Measurements from ENCODE around the gene TAF1L.
A peak's percentile ranks its signal among the peaks of the same experiment; 100 is the strongest.
"Not testable (repeated sequence)": the region's sequence is repeated elsewhere in the genome, so short reads cannot be mapped to it uniquely, and the experiment has no call there.

TAF1L gene

GRCh38 chr9:32606811-32607210 is 28.7 kb downstream of the TAF1L start:
- Mint-ChIP-seq H3K36me3 (peaks cover 2% of the 10 kb centered on the region), H3K9me3 (peaks cover 2% of the 10 kb centered on the region), H3K4me1 (peaks cover 8% of the 10 kb centered on the region), H3K4me3 (no peak overlapping the region), H3K27me3 (peaks cover 3% of the 10 kb centered on the region), H3K27ac (no peak overlapping the region)
- ATAC-seq (ENCODE audit: low read depth) (no peak), DNase-seq (ENCODE audit: low spot score in 2 of 2) (no peak)

DNA sequence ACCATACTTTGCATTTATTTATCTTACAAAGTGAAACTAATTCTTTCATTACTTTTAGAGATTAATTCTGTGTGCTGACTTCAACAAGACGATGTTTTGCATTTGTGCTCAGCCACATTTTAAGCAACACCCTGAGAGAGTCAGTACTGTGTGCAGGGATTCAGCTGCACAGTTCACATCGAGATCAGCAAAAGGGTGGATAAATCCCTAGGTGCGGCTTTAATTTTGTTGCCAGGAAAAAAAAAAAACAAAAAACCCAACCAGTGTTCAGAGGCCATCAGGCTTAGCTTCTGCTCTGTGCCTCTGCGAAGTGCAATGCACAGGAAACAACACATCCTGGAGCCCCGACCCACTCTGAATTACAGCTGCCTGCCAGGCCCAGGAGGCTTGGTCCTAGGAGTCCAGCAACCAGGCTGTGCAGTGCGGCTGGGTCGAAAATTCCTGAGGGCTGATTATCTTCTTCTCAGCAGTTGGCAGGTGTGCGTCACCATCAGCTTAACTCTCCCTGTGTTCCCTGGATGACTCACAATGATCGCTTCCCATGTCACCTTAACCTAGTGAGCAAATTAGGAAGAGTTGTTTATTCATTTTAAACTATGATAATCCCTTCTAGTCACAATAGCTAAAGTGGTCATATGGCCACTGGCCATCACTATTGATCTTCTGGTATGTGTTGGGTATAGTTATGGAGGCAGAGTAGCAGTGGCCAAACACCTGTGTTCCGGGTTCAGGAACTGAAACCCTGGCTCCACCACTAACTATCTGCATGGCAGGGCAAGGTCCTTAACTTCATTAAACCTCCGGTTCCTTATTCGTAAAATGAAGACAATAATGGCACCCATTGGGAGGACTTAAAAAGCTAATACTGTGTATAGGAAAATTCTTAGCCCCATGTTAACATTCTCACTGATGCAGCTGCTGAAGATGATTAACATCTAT is 31.3 kb downstream of the TAF1L start:
- Mint-ChIP-seq H3K4me3 (peak overlapping the region; percentile 74), H3K27ac (peak overlapping the region; percentile 64), H3K27me3 (no peaks in the 10 kb centered on the region), H3K4me1 (peaks cover 14% of the 10 kb centered on the region), H3K36me3 (peaks cover 2% of the 10 kb centered on the region), H3K9me3 (peaks cover 2% of the 10 kb centered on the region)
- DNase-seq (ENCODE audit: low spot score in 2 of 2) (peak in 1 of 2 donors; percentile 17), ATAC-seq (ENCODE audit: low read depth) (peak; percentile 95)

DNA sequence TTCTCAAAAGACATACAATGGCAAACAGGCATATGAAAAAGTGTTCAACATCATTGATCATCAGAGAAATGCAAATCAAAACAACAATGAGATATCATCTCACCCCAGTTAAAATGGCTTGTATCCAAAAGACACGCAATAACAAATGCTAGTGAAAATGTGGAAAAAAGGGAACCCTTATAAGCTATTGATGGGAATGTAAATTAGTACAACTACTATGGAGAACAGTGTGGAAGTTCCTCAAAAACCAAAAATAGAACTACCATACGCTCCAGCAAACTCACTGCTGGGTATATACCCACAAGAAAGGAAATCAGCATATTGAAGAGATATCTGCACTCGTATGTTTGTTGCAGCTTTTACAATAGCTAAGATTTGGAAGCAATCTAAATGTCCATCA is 36.4 kb downstream of the TAF1L start:
- H3K4me1 Mint-ChIP-seq = peaks cover 10% of the 10 kb centered on the region
- ATAC-seq (ENCODE audit: low read depth); DNase-seq (ENCODE audit: low spot score in 2 of 2); H3K27ac Mint-ChIP-seq; H3K36me3 Mint-ChIP-seq; H3K4me3 Mint-ChIP-seq; H3K27me3 Mint-ChIP-seq; H3K9me3 Mint-ChIP-seq: not testable (repeated sequence)

DNA sequence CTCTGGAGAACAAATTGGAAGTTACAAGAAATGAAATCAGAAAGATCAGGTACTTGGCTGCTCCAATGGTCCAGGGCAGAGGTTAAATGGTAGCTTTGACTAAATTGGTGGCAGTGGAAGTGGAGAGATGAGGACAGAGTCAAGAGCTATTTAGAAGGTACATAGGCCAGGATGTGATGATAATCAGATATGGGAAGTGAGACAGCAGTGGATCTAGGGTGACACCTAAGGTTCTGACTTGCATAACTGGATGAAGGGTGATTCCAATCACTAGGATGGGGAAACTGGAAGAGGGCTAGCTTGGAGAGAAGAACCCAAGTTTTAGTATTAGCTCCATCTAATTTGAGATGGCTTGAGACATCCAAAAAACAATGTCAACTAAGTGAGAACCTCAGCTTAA is 38.5 kb downstream of the TAF1L start:
- Mint-ChIP-seq H3K4me3 (no peak overlapping the region), H3K9me3 (no peaks in the 10 kb centered on the region), H3K27me3 (peaks cover 2% of the 10 kb centered on the region), H3K36me3 (no peaks in the 10 kb centered on the region), H3K27ac (no peak overlapping the region), H3K4me1 (peaks cover 10% of the 10 kb centered on the region)
- ATAC-seq (ENCODE audit: low read depth) (no peak), DNase-seq (ENCODE audit: low spot score in 2 of 2) (no peak)

GRCh38 chr9:32596096-32596865 is 39.2 kb downstream of the TAF1L start:
- Mint-ChIP-seq H3K9me3 (no peaks in the 10 kb centered on the region), H3K4me3 (no peak overlapping the region), H3K27me3 (peaks cover 2% of the 10 kb centered on the region), H3K4me1 (peaks cover 10% of the 10 kb centered on the region), H3K27ac (no peak overlapping the region), H3K36me3 (no peaks in the 10 kb centered on the region)
- DNase-seq (ENCODE audit: low spot score in 2 of 2) (no peak), ATAC-seq (ENCODE audit: low read depth) (no peak)

DNA sequence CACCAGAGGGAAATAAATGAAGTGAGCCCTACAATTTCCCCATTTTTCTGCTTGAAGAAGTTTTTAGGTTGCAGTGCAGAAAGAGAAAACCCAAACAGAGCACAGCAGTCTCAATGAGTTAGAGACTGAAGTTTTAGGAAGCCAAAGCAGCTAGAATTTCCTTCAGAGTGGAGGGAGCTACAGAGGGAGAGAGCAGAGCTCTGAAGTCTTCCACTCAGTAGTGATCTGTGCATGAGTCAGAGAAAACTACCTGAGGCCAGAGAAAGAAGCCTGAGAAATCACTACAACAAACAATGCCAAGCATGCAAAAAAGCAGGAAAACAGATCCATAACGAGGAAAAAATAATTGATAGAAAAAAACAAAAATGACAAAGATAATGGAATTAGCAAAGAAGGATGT is 44.6 kb downstream of the TAF1L start:
- Mint-ChIP-seq H3K4me3 (no peak overlapping the region), H3K27ac (no peak overlapping the region), H3K4me1 (no peaks in the 10 kb centered on the region), H3K9me3 (no peaks in the 10 kb centered on the region), H3K27me3 (peaks cover 6% of the 10 kb centered on the region), H3K36me3 (no peaks in the 10 kb centered on the region)
- ATAC-seq (ENCODE audit: low read depth) (no peak), DNase-seq (ENCODE audit: low spot score in 2 of 2) (no peak)

DNA sequence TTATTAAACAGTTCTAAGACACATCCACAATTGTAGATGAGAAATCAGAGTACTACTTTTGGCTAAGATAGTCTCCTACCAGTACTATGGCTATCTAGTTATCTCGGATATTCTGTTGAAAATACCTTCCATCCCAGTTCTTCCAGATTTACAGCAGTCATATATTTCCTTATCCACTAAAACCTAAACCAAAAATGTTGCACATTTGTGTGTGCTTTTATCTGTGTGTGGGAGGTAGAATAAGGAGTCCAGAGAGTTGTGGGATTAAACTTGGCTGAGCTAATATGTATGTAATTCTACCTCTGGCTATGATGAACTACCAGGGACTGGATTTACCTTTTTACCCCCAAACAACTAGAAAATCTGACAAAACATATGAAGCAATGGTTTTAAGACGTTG is 45.0 kb downstream of the TAF1L start:
- no peak overlapping the region for H3K27ac Mint-ChIP-seq
- no peak overlapping the region for H3K4me3 Mint-ChIP-seq
- ATAC-seq (ENCODE audit: low read depth) (no peak), DNase-seq (ENCODE audit: low spot score in 2 of 2) (no peak)
- no peaks in the 10 kb centered on the region for H3K36me3 Mint-ChIP-seq
- H3K4me1 Mint-ChIP-seq = no peaks in the 10 kb centered on the region
- no peaks in the 10 kb centered on the region for H3K9me3 Mint-ChIP-seq
- H3K27me3 Mint-ChIP-seq = peaks cover 8% of the 10 kb centered on the region

DNA sequence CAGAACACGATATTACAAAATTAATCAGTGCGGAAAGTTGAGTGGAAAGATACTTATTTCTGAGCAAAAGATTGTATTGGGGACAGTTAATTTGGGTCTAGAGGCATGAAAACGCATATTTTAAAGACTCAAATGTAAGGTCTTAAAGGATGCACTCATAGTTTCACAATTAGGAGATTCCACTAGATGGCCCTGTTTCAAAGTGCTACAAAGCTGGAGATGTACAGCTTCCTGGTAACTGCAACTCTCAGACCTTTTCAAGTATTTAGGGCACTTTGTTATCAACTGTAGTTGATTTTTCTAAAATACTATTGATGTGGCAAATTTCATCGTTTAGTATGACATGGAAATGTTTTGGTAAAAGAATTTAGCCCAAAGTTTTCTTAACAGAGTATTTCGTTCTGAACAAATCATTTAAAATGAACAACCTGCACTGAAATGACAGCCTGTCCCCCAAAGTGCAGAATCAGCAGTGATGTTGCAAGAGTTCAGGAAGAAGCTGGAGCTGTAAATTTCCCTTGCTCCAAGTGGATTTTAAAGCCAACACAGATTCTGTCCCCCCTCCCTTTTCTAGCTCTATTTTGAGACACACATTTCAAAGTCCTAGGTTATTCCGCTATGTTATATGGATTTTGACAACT is 46.3 kb downstream of the TAF1L start:
- peaks cover 9% of the 10 kb centered on the region for H3K27me3 Mint-ChIP-seq
- H3K36me3 Mint-ChIP-seq = no peaks in the 10 kb centered on the region
- ATAC-seq (ENCODE audit: low read depth) (peak; percentile 60), DNase-seq (ENCODE audit: low spot score in 2 of 2) (no peak)
- no peak overlapping the region for H3K4me3 Mint-ChIP-seq
- no peaks in the 10 kb centered on the region for H3K9me3 Mint-ChIP-seq
- no peak overlapping the region for H3K27ac Mint-ChIP-seq
- H3K4me1 Mint-ChIP-seq = no peaks in the 10 kb centered on the region

- H3K4me3 Mint-ChIP-seq = no peak overlapping the region
- DNase-seq (ENCODE audit: low spot score in 2 of 2) (no peak), ATAC-seq (ENCODE audit: low read depth) (no peak)
- no peaks in the 10 kb centered on the region for H3K9me3 Mint-ChIP-seq
- no peak overlapping the region for H3K27ac Mint-ChIP-seq
- no peaks in the 10 kb centered on the region for H3K36me3 Mint-ChIP-seq
- peaks cover 9% of the 10 kb centered on the region for H3K27me3 Mint-ChIP-seq
- H3K4me1 Mint-ChIP-seq = no peaks in the 10 kb centered on the region
These were observed 47.6 kb downstream of the TAF1L start for GRCh38 chr9:32587901-32588300.

GRCh38 chr9:32584784-32585183 is 50.7 kb downstream of the TAF1L start:
- H3K9me3 Mint-ChIP-seq = no peaks in the 10 kb centered on the region
- DNase-seq (ENCODE audit: low spot score in 2 of 2) = no peak

GRCh38 chr9:32581512-32582143 is 53.8 kb downstream of the TAF1L start:
- Mint-ChIP-seq H3K27ac (no peak overlapping the region), H3K27me3 (peaks cover 5% of the 10 kb centered on the region), H3K9me3 (no peaks in the 10 kb centered on the region), H3K4me1 (no peaks in the 10 kb centered on the region), H3K4me3 (no peak overlapping the region), H3K36me3 (no peaks in the 10 kb centered on the region)
- peak; percentile 57 for ATAC-seq (ENCODE audit: low read depth)
- DNase-seq (ENCODE audit: low spot score in 2 of 2) = peak in 1 of 2 donors; percentile 52

More at GRCh38 chr9:32584784-32585183, 50.7 kb downstream of the TAF1L start:
- peaks cover 11% of the 10 kb centered on the region for H3K27me3 Mint-ChIP-seq
- H3K4me3 Mint-ChIP-seq = no peak overlapping the region
- no peak overlapping the region for H3K27ac Mint-ChIP-seq
- H3K4me1 Mint-ChIP-seq = no peaks in the 10 kb centered on the region
- H3K36me3 Mint-ChIP-seq = no peaks in the 10 kb centered on the region
- no peak for ATAC-seq (ENCODE audit: low read depth)

DNA sequence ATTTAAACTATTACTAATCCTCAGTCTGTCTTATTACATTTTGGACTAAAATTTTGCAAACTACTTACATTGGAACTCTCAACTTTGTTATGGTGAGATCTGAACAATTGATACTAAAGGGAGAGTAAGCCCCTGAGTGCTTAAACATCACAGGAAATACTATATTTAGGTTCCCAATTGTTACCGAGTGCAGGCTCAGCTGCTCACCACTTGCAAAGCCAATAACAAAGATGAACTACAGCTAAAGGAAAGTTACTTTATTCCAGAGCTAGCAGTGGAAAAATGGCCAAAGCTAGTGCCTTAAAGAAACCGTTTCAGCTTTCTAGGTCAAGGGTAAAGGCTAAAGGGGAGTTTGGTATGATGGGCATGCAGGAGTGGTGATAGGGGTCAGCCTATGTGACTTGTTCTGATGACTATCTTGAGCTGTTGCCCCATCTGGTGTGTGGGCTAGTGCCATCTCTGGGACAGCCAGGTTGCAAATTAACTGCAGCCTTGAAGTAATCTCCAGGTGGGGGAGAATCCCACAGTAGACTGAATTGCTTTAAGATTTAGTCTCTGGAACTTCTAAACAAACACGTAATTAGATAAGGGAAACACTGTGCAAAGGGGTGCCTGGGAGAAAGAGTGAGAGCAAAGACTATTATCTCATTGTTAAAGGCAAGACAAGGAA is 54.7 kb downstream of the TAF1L start:
- no peaks in the 10 kb centered on the region for H3K36me3 Mint-ChIP-seq
- H3K4me1 Mint-ChIP-seq = no peaks in the 10 kb centered on the region
- no peak overlapping the region for H3K27ac Mint-ChIP-seq
- H3K27me3 Mint-ChIP-seq = peaks cover 3% of the 10 kb centered on the region
- ATAC-seq (ENCODE audit: low read depth) (no peak), DNase-seq (ENCODE audit: low spot score in 2 of 2) (no peak)
- H3K9me3 Mint-ChIP-seq = no peaks in the 10 kb centered on the region
- H3K4me3 Mint-ChIP-seq = no peak overlapping the region

DNA sequence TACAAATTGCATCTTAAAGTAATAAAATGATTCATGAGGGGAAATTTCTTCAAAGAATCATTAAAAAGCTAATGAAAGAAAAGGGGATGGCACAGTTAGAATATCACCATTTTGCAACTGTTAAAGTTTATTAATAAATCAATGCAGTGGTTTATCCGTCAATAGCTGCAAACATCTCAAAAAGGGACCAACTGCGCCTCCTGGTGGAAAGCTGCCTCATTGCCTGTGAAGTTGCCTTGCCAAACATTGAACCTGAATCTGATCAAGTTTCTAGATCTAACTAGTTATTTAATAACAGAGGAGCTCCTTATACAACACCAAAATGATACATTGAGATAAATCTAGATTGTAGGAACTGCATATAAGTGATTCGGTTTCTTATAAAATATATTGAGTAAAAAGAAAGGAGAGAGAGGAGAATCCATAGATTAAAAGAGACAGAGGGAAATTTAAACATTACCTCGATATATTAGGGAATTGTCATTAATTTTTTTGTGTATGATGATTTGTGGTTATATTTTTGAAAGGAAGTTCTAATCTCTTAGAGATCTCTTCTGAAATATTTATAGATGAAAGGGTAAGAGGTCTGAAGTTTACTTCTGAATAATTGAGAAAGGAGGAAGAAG is 55.6 kb downstream of the TAF1L start:
- no peaks in the 10 kb centered on the region for H3K4me1 Mint-ChIP-seq
- peak; percentile 74 to 76 for DNase-seq (ENCODE audit: low spot score in 2 of 2)
- ATAC-seq (ENCODE audit: low read depth) = peak; percentile 65
- H3K4me3 Mint-ChIP-seq = no peak overlapping the region
- no peak overlapping the region for H3K27ac Mint-ChIP-seq
- no peaks in the 10 kb centered on the region for H3K36me3 Mint-ChIP-seq
- no peaks in the 10 kb centered on the region for H3K9me3 Mint-ChIP-seq
- H3K27me3 Mint-ChIP-seq = peaks cover 3% of the 10 kb centered on the region

Measured in memory B cell (primary cell).